ENCODE measurements around the gene ATXN1. TPM values are rescaled to one million over a fixed set of nuclear protein-coding genes. Genes with fewer than 3 reads are reported as not detected.

Gene ATXN1
- total RNA-seq, 1 donor from 2014 or later, result 64.5 TPM

GRCh38 chr6:16742116-16742515, 19.1 kb downstream of the ATXN1 start:
- TF ChIP-seq, protein P1, sequence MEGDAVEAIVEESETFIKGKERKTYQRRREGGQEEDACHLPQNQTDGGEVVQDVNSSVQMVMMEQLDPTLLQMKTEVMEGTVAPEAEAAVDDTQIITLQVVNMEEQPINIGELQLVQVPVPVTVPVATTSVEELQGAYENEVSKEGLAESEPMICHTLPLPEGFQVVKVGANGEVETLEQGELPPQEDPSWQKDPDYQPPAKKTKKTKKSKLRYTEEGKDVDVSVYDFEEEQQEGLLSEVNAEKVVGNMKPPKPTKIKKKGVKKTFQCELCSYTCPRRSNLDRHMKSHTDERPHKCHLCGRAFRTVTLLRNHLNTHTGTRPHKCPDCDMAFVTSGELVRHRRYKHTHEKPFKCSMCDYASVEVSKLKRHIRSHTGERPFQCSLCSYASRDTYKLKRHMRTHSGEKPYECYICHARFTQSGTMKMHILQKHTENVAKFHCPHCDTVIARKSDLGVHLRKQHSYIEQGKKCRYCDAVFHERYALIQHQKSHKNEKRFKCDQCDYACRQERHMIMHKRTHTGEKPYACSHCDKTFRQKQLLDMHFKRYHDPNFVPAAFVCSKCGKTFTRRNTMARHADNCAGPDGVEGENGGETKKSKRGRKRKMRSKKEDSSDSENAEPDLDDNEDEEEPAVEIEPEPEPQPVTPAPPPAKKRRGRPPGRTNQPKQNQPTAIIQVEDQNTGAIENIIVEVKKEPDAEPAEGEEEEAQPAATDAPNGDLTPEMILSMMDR (IDR thresholded peaks at IDR 0.05), result no peak
- Mint-ChIP-seq H3K9me3 (ENCODE audit: low read depth) (no peaks in the 10 kb centered on the region), H3K27ac (ENCODE audit: unreplicated experiment) (peak overlapping the region; percentile 83), H3K27me3 (ENCODE audit: low read depth) (no peaks in the 10 kb centered on the region), H3K4me1 (ENCODE audit: low read depth) (peaks cover 85% of the 10 kb centered on the region), H3K4me3 (ENCODE audit: unreplicated experiment) (no peak overlapping the region), H3K36me3 (ENCODE audit: low read depth) (peaks cover 3% of the 10 kb centered on the region)
- DNase-seq (ENCODE audit: low spot score), result no peak

DNA sequence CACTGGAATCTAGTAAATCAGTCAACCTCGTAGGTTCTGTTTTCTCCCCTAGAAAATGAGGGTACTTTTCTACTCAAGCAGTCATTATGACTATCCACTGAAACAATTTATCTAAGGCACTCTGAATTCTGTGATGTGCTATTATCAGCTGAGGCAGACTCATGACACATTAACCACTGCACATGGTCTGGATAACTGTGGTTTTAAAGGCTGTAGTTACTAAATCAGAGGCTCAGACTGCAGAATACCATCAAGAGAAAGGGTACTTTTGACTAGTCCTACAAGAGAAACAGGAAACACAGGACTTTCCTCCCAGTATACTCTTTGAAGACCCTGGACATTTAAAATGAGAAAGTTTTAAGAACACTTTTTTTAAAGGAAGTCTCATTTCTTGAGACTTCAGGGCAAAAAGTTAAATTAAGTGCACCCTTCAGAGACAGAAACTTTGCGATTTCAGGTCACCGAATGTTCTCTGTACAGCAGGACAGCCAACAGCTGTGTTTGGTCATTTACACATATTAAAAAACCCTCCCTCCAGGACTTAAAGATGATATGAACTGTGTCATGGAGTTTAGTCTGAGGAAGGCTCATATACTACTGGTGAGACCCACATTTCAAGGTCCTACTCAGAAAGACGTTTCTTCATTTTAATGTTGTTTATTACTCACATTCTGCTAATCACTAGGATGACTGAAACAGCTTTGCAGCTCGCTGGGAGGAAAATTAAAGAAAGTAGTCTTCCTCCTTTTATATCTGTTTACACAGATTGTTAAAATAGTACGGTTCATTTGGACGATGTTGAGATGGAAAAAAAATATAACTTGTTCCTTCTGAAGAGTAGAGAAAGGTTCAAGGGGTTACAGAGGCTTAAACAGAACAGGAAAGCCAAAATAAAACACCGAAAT, 19.9 kb downstream of the ATXN1 start:
- no peak for DNase-seq (ENCODE audit: low spot score)
- Mint-ChIP-seq H3K36me3 (ENCODE audit: low read depth) (peaks cover 3% of the 10 kb centered on the region), H3K27ac (ENCODE audit: unreplicated experiment) (peak overlapping the region; percentile 83), H3K4me1 (ENCODE audit: low read depth) (peaks cover 88% of the 10 kb centered on the region), H3K27me3 (ENCODE audit: low read depth) (no peaks in the 10 kb centered on the region), H3K9me3 (ENCODE audit: low read depth) (no peaks in the 10 kb centered on the region), H3K4me3 (ENCODE audit: unreplicated experiment) (no peak overlapping the region)
- TF ChIP-seq, protein P1 (IDR thresholded peaks at IDR 0.05), result no peak

DNA sequence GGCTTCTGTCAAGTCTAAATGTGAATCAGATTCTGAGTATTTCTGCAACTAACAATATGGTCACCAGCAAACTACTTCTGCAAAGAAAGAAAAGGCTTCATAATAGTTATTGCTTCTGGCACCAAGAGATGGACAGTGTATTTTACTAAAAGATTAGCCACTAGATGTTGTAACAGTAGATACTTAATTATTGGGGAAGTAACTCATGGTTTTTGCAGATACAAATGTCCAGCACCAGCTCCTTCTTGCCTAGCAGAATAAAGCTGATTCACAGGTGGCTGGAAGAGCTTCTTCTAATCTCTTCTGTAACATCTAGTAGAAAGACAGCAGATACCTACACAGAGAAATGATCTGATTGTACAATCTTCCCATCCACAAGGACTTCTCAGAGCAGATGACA, 21.2 kb downstream of the ATXN1 start:
- TF ChIP-seq, protein P1 (IDR thresholded peaks at IDR 0.05), result no peak
- Mint-ChIP-seq H3K36me3 (ENCODE audit: low read depth) (peaks cover 3% of the 10 kb centered on the region), H3K9me3 (ENCODE audit: low read depth) (no peaks in the 10 kb centered on the region), H3K27me3 (ENCODE audit: low read depth) (no peaks in the 10 kb centered on the region), H3K4me3 (ENCODE audit: unreplicated experiment) (no peak overlapping the region), H3K4me1 (ENCODE audit: low read depth) (peaks cover 91% of the 10 kb centered on the region), H3K27ac (ENCODE audit: unreplicated experiment) (peak overlapping the region; percentile 75)
- DNase-seq (ENCODE audit: low spot score), result no peak

DNA sequence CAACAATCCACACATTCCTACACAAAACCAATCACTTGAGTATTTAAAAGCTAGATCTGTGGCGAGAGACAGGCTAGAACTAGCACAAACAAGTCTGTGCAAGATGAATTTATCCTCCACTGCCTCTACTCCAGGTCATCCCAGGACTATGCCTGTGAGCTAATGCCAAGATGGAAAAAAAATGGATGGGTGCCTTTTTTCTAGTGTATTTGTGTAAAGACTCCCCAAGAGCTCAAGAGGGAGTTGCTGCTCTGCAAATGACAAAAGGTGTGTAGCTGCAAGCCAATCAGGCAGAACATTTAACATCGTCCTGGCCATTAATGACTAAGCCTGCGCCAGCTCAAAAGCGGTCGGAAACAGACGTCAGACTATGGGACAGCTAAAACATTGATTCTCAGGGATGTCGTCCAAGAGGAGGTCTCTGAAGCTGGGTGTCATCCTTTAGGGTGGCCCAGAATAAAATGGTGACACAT, 21.9 kb downstream of the ATXN1 start:
- Mint-ChIP-seq H3K27ac (ENCODE audit: unreplicated experiment) (peak overlapping the region; percentile 75), H3K36me3 (ENCODE audit: low read depth) (peaks cover 3% of the 10 kb centered on the region), H3K4me3 (ENCODE audit: unreplicated experiment) (no peak overlapping the region), H3K27me3 (ENCODE audit: low read depth) (no peaks in the 10 kb centered on the region), H3K4me1 (ENCODE audit: low read depth) (peaks cover 86% of the 10 kb centered on the region), H3K9me3 (ENCODE audit: low read depth) (no peaks in the 10 kb centered on the region)
- no peak for DNase-seq (ENCODE audit: low spot score)
- TF ChIP-seq, protein P1 (IDR thresholded peaks at IDR 0.05), result peak; percentile 21

DNA sequence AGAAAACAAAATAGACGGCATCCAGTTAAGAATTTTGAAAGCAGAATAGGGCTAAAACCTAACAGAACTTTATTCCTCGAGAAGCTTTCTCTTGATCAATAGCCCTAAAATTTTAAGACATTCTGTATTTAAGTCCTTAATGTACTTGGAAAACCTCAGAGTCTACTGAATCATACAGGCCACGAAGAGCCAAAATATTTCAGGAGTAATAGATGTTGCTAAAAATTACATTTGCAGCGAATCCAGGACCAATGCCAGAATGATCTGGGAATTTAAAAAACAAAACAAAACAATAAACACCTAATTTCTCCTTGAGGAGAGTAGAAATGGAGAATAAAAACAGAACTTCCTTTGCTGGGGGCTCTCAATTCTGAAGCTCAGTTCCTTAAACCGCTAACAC, 23.3 kb downstream of the ATXN1 start:
- TF ChIP-seq, protein P1 (IDR thresholded peaks at IDR 0.05), result no peak
- no peak overlapping the region for H3K4me3 Mint-ChIP-seq (ENCODE audit: unreplicated experiment)

More for the DNA sequence above, 23.3 kb downstream of the ATXN1 start:
- DNase-seq (ENCODE audit: low spot score), result no peak
- Mint-ChIP-seq H3K9me3 (ENCODE audit: low read depth) (no peaks in the 10 kb centered on the region), H3K36me3 (ENCODE audit: low read depth) (peaks cover 3% of the 10 kb centered on the region), H3K4me1 (ENCODE audit: low read depth) (peaks cover 74% of the 10 kb centered on the region), H3K27me3 (ENCODE audit: low read depth) (no peaks in the 10 kb centered on the region), H3K27ac (ENCODE audit: unreplicated experiment) (peak overlapping the region; percentile 79)

Measured in chondrocyte (in vitro differentiated cells).